Breast epithelium (tissue), 3 donors: Measurements from ENCODE around the gene CCND3.

Source experiments
- CTCF ChIP-seq, 3 donors: fragments of 450-650 bp; IDR thresholded peaks; one replicate each; pipeline ENCODE4 v1.5.1; 2016 to 2017; ENCODE audit warnings: antibody characterized with exemption in 3 of 3, mild to moderate bottlenecking in 3 of 3, moderate library complexity in 3 of 3
- POLR2A ChIP-seq: fragments of 450-650 bp; IDR thresholded peaks from one replicate; pipeline ENCODE4 v1.6.1; 2016; ENCODE audit warnings: antibody characterized with exemption, mild to moderate bottlenecking, moderate library complexity

DNA sequence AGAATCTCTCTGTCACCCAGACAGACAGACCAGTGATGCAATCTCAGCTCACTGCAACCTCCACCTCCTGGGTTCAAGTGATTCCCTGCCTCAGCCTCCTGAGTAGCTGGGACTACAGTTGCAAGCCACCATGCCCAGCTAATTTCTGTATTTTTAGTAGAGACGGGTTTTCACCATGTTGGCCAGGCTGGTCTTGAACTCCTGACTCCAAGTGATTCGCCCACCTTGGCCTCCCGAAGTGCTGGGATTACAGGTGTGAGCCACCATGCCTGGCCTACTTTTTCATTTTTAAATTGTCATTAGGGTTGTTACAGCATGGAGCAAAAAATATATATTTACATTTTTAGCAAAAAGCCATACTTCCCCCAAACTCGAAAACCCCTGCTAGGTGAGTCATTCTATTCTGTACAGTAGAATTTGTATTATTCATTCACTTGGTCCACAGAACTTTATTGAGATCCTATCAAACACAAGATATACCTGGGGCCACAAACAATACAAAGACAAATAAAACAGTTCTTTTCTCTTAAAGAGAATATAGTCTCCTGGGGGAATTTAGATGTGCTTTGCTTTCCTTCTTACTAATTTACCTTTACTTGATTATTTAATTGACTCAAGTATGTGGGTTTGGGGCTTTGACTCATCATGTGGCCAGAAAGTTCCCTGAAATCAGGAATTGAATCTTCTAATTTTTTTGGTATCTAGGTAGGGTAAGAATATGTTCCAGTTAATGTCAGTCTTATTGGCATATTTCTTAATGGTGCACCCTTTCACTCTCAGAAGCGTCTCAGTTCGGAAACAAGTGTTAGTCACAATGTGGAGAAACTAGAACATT is 16.6 kb upstream of the CCND3 start:
- no peak for TF ChIP-seq CTCF (IDR thresholded peaks at IDR 0.05)
- TF ChIP-seq POLR2A: no peak
